Kidney (tissue), 14 donors: ENCODE measurements around the gene FAM117B. TPM values are rescaled to one million over a fixed set of nuclear protein-coding genes. Genes with fewer than 3 reads are reported as not detected.

Experiments
- DNase-seq, 5 donors: peaks; one replicate each; pipeline ENCODE4 v3.0.0-alpha.2; 2013 to 2020
- FAIRE-seq: peaks from 2 replicates; lab custom pipeline; 2012; peaks lifted over from hg19 to GRCh38; lab: Jason Lieb, UNC
- H3K27ac ChIP-seq, 2 donors: one replicate each; pipeline ENCODE4 v1.7.0; 2013; ENCODE audit warnings: low read depth in 2 of 2, low read length in 2 of 2, inconsistent platforms in 1 of 2
- H3K27me3 ChIP-seq: one replicate; pipeline ENCODE4 v1.7.1; 2013; ENCODE audit warnings: low read length, inconsistent platforms; ENCODE audit not compliant: control insufficient read depth, insufficient read depth
- H3K36me3 ChIP-seq, 3 donors: one replicate each; pipeline versions ENCODE4 v1.7.0 to v1.7.1; 2013; ENCODE audit warnings: low read length in 3 of 3, control low read depth in 1 of 3, inconsistent platforms in 1 of 3; ENCODE audit not compliant: insufficient read depth in 3 of 3, control insufficient read depth in 2 of 3
- H3K4me1 ChIP-seq, 3 donors: one replicate each; pipeline versions ENCODE4 v1.7.0 to v1.7.1; 2013; ENCODE audit warnings: low read length in 3 of 3, inconsistent platforms in 1 of 3, low read depth in 1 of 3; ENCODE audit not compliant: control insufficient read depth in 2 of 3, insufficient read depth in 2 of 3
- H3K4me3 ChIP-seq, 3 donors: one replicate each; pipeline versions ENCODE4 v1.7.0 to v1.8.1; 2013; ENCODE audit warnings: low read length in 3 of 3, control low read depth in 1 of 3, inconsistent platforms in 1 of 3
- H3K9ac ChIP-seq, 3 donors: one replicate each; pipeline versions ENCODE4 v1.7.0 to v1.7.1; 2013; ENCODE audit warnings: low read length in 3 of 3, control low read depth in 1 of 3, inconsistent platforms in 1 of 3
- H3K9me3 ChIP-seq, 3 donors: one replicate each; pipeline versions ENCODE4 v1.7.0 to v1.7.1; 2013; ENCODE audit warnings: low read length in 3 of 3, control low read depth in 1 of 3, inconsistent platforms in 1 of 3; ENCODE audit not compliant: control insufficient read depth in 2 of 3, insufficient read depth in 1 of 3
- CTCF ChIP-seq: IDR thresholded peaks from 3 replicates; pipeline ENCODE4 v1.5.1; 2012; ENCODE audit warnings: mild to moderate bottlenecking, moderate library complexity, borderline replicate concordance; ENCODE audit not compliant: insufficient read depth; ENCODE audit errors: extremely low read depth
- intact Hi-C: fragments of 100-400 bp; cut with DNase I; formaldehyde crosslinking; loops from one replicate; pipeline ENCODE4 v1.11.1; 2022
- polyA plus RNA-seq: library from polyadenylated mRNA; stranded (reverse); fragments of 350-450 nt; fragmentation: Illumina TruSeq; extraction: RNeasy Lipid Tissue Mini Kit (QIAGEN cat#74804); gene quantifications from one replicate; pipeline ENCODE4 v1.2.3, GENCODE V29; 2014; ENCODE audit warnings: low read depth, low replicate concordance; ENCODE audit not compliant: insufficient read depth
- total RNA-seq: library from RNA; stranded (reverse); fragmentation: NEBNext Ultra II Directional; extraction: Animal tissue kit (Norgen Biotek cat#: 25700); gene quantifications from one replicate; pipeline ENCODE4 v1.2.1, GENCODE V29; 2021
- donor health status: control.
- donor health status: control.
- donor health status: control.
- donor health status: control.
- donor health status: control.
- donor health status: DM: yes; HTN: yes; CAD: no.
- donor health status: Normal renal cell carcinoma (clear cell type).

The FAM117B gene
- total and polyA plus RNA-seq, 2 donors from 2014 or later: 4.1 to 14.8 TPM

- DNase-seq (no peak), FAIRE-seq (no peak)
- TF ChIP-seq CTCF: no peak
- peaks cover 0 to 6% (median 5%) of the 10 kb centered on the region in 3 donors for H3K36me3 ChIP-seq
- no peaks in the 10 kb centered on the region for H3K9me3 ChIP-seq
- no peaks in the 10 kb centered on the region for H3K4me1 ChIP-seq
- no peak overlapping the region for H3K9ac ChIP-seq
- intact Hi-C loops: no loop called here
- no peak overlapping the region for H3K4me3 ChIP-seq
- H3K27me3 ChIP-seq: no peaks in the 10 kb centered on the region
- H3K27ac ChIP-seq: no peak overlapping the region
Observed at GRCh38 chr2:202757339-202757738, 122.6 kb downstream of the FAM117B start.

- no peaks in the 10 kb centered on the region for H3K4me1 ChIP-seq
- no peak overlapping the region for H3K27ac ChIP-seq
- no peak for FAIRE-seq
- DNase-seq: no peak
- TF ChIP-seq CTCF: no peak
- no peak overlapping the region for H3K4me3 ChIP-seq
- no peak overlapping the region for H3K9ac ChIP-seq
- no peaks in the 10 kb centered on the region for H3K9me3 ChIP-seq
- intact Hi-C loops: no loop called here
- peaks cover 0 to 6% (median 5%) of the 10 kb centered on the region in 3 donors for H3K36me3 ChIP-seq
- no peaks in the 10 kb centered on the region for H3K27me3 ChIP-seq
Observed at GRCh38 chr2:202758128-202758527, 123.4 kb downstream of the FAM117B start.

- DNase-seq (no peak), FAIRE-seq (peak; percentile 33)
- Histone ChIP-seq H3K4me3 (no peak overlapping the region), H3K27ac (no peak overlapping the region), H3K9me3 (no peaks in the 10 kb centered on the region), H3K9ac (no peak overlapping the region), H3K27me3 (no peaks in the 10 kb centered on the region), H3K36me3 (peaks cover 0 to 6% (median 5%) of the 10 kb centered on the region in 3 donors), H3K4me1 (no peaks in the 10 kb centered on the region)
- TF ChIP-seq CTCF: no peak
- intact Hi-C loops: no loop called here
Observed at GRCh38 chr2:202758604-202759003, 123.8 kb downstream of the FAM117B start.

GRCh38 chr2:202760848-202761247 is 126.1 kb downstream of the FAM117B start:
- Histone ChIP-seq H3K27ac (no peak overlapping the region), H3K9me3 (no peaks in the 10 kb centered on the region), H3K4me1 (no peaks in the 10 kb centered on the region), H3K36me3 (peaks cover 0 to 9% (median 6%) of the 10 kb centered on the region in 3 donors), H3K27me3 (no peaks in the 10 kb centered on the region), H3K9ac (no peak overlapping the region), H3K4me3 (no peak overlapping the region)
- FAIRE-seq (no peak), DNase-seq (no peak)
- intact Hi-C loops: no loop called here
- no peak for TF ChIP-seq CTCF
